Smooth muscle cell (in vitro differentiated cells): ENCODE data around the gene PCBP3. TPM values are rescaled to one million over a fixed set of nuclear protein-coding genes. Genes with fewer than 3 reads are reported as not detected.

Source experiments
- DNase-seq: peaks from one replicate; lab custom pipeline; 2025; ENCODE audit not compliant: unreplicated experiment; lab: John Stamatoyannopoulos, UW
- H2AFZ ChIP-seq: fragments of 200-600 bp; sonication (generic); 2 replicates; pipeline ENCODE4 v1.6.0; 2016; ENCODE audit warnings: antibody characterized with exemption, low read depth, mild to moderate bottlenecking
- H3F3A ChIP-seq: fragments of 200-600 bp; sonication (generic); 2 replicates; pipeline ENCODE4 v1.6.0; 2017; ENCODE audit warnings: antibody characterized with exemption, low read depth
- H3K27ac ChIP-seq: fragments of 200-600 bp; sonication (generic); 2 replicates; pipeline ENCODE4 v1.5.1; 2016; ENCODE audit warnings: low read depth, mild to moderate bottlenecking
- H3K27me3 ChIP-seq: fragments of 200-600 bp; sonication (generic); 2 replicates; pipeline ENCODE4 v1.6.1; 2016; ENCODE audit warnings: low read depth, mild to moderate bottlenecking
- H3K36me3 ChIP-seq: fragments of 200-600 bp; sonication (generic); 2 replicates; pipeline ENCODE4 v1.5.1; 2016; ENCODE audit warnings: low read depth
- H3K4me1 ChIP-seq: fragments of 200-600 bp; sonication (generic); 2 replicates; pipeline ENCODE4 v1.5.1; 2016; ENCODE audit warnings: low read depth
- H3K4me2 ChIP-seq: fragments of 200-600 bp; sonication (generic); 2 replicates; pipeline ENCODE4 v1.6.0; 2016; ENCODE audit warnings: mild to moderate bottlenecking
- H3K4me3 ChIP-seq: fragments of 200-600 bp; sonication (generic); 2 replicates; pipeline ENCODE4 v1.5.1; 2016; ENCODE audit warnings: mild to moderate bottlenecking
- H3K79me2 ChIP-seq: fragments of 200-600 bp; sonication (generic); 2 replicates; pipeline ENCODE4 v1.6.0; 2016; ENCODE audit warnings: low read depth, mild to moderate bottlenecking
- H3K9ac ChIP-seq: fragments of 200-600 bp; sonication (generic); 2 replicates; pipeline ENCODE4 v1.6.0; 2016; ENCODE audit warnings: low read depth
- H3K9me3 ChIP-seq: fragments of 200-600 bp; sonication (generic); replicated peaks from 2 replicates; pipeline ENCODE4 v1.5.1; 2016; ENCODE audit warnings: low read depth
- H4K20me1 ChIP-seq: fragments of 200-600 bp; sonication (generic); 2 replicates; pipeline ENCODE4 v1.6.0; 2016; ENCODE audit warnings: low read depth
- WGBS: methylation state at CpG from one replicate; pipeline ENCODE4 v1.1.7; 2016; ENCODE audit warnings: low lambda C conversion rate; 5-methylcytosine and 5-hydroxymethylcytosine counted together
- polyA plus RNA-seq: library from polyadenylated mRNA; unstranded; fragments of >200 nt; fragmentation: Nextera tagmentation; extraction: Ambion mirVana; gene quantifications from 2 replicates; pipeline ENCODE4 v1.2.1, GENCODE V29; 2016
- total RNA-seq: library from RNA; depleted of rRNA; stranded (reverse); fragments of >200 nt; gene quantifications from 2 replicates; pipeline ENCODE4 v1.2.3, GENCODE V29; 2014
- TF ChIP-seq, protein P1 (sequence below): fragments of 200-600 bp; sonication (generic); IDR thresholded peaks from 2 replicates; pipeline ENCODE4 v1.5.1; 2017; ENCODE audit warnings: borderline replicate concordance, mild to moderate bottlenecking, antibody characterized with exemption; ENCODE audit not compliant: insufficient read depth, poor library complexity, severe bottlenecking

Gene PCBP3
- total and polyA plus RNA-seq, 2 experiments from 2014 or later = 8.9 to 23.1 TPM

DNA sequence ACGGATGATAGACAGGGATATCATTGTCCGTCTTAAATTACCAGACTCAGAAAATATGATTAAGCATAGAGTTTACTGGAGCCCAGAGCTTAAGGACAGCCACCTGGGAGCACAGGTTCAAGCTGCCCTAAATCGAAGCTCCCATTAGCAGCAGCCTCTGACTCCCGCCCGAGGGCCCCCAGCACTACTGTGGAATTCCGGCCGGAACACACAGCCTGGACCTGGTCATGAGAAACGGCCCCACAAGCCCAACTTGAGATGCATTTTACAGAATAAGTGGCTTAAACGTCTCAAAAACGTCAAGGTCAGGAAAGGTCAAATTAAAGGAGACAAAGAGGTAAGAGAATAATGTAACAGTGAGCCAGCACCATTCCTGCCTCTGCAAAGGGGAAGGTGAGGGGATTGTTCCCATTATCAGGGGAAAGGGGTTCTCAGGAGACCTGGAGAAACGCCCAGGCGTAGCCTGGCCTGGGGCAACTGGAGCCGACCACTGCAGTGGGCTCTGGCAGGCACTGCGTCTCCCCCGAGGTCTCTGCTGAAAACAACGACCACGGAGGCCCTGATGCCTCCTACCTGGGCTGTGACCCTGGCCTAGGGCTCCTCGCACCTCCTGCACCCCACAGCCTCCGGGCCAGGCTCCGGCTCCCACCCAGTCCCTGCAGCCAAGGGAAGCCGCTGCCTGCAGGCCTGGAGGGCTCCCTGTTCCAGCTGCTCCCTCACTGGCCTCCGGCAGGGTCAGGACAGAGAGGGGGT lies 326.6 kb downstream of the PCBP3 start:
- Histone ChIP-seq H3K9me3 (no peaks in the 10 kb centered on the region), H3K79me2 (no peaks in the 10 kb centered on the region), H3K27ac (no peak overlapping the region), H3K4me1 (peaks cover 14% of the 10 kb centered on the region), H3K4me3 (no peak overlapping the region), H2AFZ (no peak overlapping the region), H4K20me1 (no peaks in the 10 kb centered on the region), H3K27me3 (no peaks in the 10 kb centered on the region), H3F3A (peaks cover 12% of the 10 kb centered on the region), H3K4me2 (peak overlapping the region; percentile 63), H3K36me3 (no peaks in the 10 kb centered on the region), H3K9ac (no peak overlapping the region)
- DNase-seq = no peak
- 76% methylated on average over 22 of the region's 22 CpGs for WGBS
- TF ChIP-seq, protein P1, sequence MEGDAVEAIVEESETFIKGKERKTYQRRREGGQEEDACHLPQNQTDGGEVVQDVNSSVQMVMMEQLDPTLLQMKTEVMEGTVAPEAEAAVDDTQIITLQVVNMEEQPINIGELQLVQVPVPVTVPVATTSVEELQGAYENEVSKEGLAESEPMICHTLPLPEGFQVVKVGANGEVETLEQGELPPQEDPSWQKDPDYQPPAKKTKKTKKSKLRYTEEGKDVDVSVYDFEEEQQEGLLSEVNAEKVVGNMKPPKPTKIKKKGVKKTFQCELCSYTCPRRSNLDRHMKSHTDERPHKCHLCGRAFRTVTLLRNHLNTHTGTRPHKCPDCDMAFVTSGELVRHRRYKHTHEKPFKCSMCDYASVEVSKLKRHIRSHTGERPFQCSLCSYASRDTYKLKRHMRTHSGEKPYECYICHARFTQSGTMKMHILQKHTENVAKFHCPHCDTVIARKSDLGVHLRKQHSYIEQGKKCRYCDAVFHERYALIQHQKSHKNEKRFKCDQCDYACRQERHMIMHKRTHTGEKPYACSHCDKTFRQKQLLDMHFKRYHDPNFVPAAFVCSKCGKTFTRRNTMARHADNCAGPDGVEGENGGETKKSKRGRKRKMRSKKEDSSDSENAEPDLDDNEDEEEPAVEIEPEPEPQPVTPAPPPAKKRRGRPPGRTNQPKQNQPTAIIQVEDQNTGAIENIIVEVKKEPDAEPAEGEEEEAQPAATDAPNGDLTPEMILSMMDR = no peak

DNA sequence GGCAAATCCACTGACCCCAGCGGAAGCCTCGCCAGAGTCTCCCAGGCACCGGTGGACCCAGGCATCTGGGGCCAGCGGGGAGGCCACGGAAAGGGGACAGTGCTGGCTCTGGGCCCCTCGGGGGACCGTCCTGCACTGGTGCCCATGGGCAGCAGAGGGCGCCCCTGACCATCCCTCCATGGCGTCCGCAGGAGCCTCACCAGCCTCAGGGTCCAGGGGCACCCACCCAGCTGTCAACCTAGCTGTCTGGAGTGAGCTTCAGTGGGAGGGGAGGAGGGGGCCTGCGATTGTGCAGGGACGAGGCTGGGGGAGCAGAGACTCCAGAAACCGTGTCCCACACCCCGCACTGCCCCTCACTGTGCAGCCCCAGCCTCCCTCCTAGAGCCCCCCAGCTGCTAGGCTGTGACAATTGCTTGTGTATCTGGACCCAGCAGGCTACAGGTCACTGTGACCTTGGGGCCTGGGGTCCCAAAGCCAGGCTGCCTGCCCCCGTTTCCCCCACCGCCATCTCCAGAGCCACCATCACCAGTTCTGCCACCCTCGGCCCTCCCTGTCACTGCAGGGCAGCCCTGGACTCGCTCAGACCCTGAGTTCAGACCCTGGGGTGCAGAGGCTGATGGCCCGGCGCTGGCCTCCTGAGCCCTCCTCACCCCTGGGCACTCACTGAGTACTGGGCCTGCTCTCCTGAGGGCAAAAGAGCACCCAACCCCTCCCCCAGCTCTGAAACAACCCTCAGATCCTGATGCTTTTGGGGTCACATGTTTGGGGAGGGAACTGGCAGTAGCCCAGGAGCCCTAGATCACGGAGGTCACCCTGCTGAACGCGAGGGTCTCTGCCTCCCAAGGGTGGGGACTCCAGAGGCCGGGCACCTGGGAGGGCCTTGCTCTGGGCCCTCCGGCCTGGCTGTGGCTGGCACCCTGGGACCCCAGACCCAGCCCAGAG lies 327.4 kb downstream of the PCBP3 start:
- 45% methylated on average over 24 of the region's 25 CpGs for WGBS
- peaks cover 19% of the 10 kb centered on the region for H3F3A ChIP-seq
- no peaks in the 10 kb centered on the region for H3K79me2 ChIP-seq
- H4K20me1 ChIP-seq = no peaks in the 10 kb centered on the region
- DNase-seq = peak; percentile 48
- H3K27ac ChIP-seq = peak overlapping the region; percentile 96
- H3K27me3 ChIP-seq = no peaks in the 10 kb centered on the region
- H3K4me3 ChIP-seq = no peak overlapping the region
- no peak overlapping the region for H2AFZ ChIP-seq
- no peak overlapping the region for H3K9ac ChIP-seq
- no peaks in the 10 kb centered on the region for H3K36me3 ChIP-seq
- H3K4me1 ChIP-seq = peaks cover 23% of the 10 kb centered on the region
- TF ChIP-seq, protein P1 = peak; percentile 92
- H3K9me3 ChIP-seq = no peaks in the 10 kb centered on the region
- peak overlapping the region; percentile 63 for H3K4me2 ChIP-seq

DNA sequence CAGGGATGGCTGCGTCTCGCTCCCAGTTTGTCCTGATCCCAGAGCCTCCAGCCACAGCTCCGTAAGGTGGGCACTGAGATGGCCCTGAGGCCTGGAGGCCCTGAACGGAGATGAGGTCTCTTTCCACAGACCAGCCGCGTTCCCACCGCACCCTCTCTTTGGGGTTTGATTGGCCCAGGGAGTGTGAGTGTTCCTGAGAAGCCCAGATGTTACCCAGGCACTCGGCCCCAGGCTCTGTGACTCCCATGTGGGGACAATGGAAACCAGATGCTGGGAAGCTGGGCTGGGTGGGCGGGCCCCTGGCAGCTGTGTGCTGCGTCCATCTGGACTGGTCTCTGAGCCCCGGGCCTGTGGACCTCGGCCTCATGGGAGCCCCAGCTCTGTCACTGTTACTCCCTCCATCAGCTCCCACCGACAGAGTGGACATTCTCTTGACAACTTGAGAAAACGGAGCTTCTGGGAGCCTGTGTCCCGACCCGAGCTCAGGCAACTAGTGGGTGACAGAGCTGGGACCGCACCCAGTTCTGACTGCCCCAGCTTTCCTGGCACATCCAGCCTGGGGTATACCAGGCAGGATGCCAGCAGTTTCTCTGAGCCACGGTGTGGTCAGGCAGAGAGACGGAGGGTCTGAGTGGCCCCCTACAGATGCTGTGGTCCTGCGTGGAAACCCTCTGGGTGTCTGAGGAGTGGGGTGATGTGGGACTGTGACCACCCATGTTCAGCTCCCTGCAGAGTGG lies 328.3 kb downstream of the PCBP3 start:
- no peaks in the 10 kb centered on the region for H4K20me1 ChIP-seq
- H3K4me3 ChIP-seq = no peak overlapping the region
- DNase-seq = no peak
- peak overlapping the region; percentile 90 for H3K4me2 ChIP-seq
- 33% methylated on average over 18 of the region's 20 CpGs for WGBS
- H3K27me3 ChIP-seq = no peaks in the 10 kb centered on the region
- H2AFZ ChIP-seq = no peak overlapping the region
- no peaks in the 10 kb centered on the region for H3K36me3 ChIP-seq
- peaks cover 22% of the 10 kb centered on the region for H3F3A ChIP-seq
- no peaks in the 10 kb centered on the region for H3K9me3 ChIP-seq
- H3K79me2 ChIP-seq = no peaks in the 10 kb centered on the region
- H3K27ac ChIP-seq = peak overlapping the region; percentile 96
- H3K4me1 ChIP-seq = peaks cover 31% of the 10 kb centered on the region
- H3K9ac ChIP-seq = peak overlapping the region; percentile 84
- TF ChIP-seq, protein P1 = no peak
